ENCODE measurements around the gene NLGN4X. TPM values are rescaled to one million over a fixed set of nuclear protein-coding genes. Genes with fewer than 3 reads are reported as not detected.

Gene NLGN4X
- under 1 TPM; 0.05 to 0.12 TPM for total RNA-seq

DNA sequence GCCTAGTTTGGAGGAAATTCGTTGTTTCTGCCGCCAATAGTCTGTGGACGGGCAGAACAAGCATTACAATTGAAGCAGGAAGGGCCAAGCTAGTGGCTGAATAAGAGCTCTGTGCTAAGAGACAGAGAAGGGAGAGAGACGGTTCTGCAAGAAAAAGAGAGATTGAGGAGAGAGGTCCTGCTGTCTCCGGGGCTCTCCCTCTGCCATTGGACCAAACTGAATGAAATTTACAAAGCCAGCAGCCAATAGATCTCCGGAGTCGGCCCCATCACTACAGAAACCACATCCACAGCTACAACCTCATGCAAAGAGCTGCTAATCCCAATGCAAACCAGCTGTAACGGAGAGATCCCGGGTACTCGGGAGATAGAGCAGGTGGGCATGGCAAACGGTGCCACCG lies at the start of gene NLGN4X:
NLGN4X (minus strand) TSS at position 148 of the 400 bp plus-strand sequence. CDS start 77,401 bp downstream, outside the sequence.
- H3K4me3 Mint-ChIP-seq = no peak within 1 kb of the TSS
- no peaks in the 10 kb centered on the region for H3K36me3 Mint-ChIP-seq (ENCODE audit: low read depth)
- ChIA-PET POLR2A (no interaction called here), CTCF (no interaction called here)
- H3K4me1 Mint-ChIP-seq = peaks cover 4% of the 10 kb centered on the region
- H3K27ac Mint-ChIP-seq = no peak within 1 kb of the TSS
- no peaks in the 10 kb centered on the region for H3K9me3 Mint-ChIP-seq
- H3K27me3 Mint-ChIP-seq = peaks cover 38% of the 10 kb centered on the region
- no peak for DNase-seq

DNA sequence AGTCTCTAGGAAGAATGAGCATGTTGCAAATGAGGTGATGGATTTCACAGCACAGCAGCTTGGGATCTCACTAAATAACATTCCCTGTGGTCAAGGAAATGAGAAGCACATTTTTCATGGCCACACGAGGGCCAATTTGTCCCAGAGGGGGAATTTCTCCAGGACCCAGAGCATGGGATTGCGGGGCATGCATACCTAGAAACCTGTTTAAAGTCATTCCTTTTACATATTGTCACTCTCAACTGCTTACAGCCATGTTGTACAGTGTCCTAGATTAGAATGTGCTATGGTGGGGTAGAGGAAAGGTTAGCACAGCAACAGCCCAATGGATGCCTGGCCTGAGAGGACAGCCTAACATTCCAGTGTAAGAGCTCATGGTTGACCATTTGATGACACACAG lies 37.4 kb upstream of the NLGN4X start:
- H3K36me3 Mint-ChIP-seq (ENCODE audit: low read depth) = no peaks in the 10 kb centered on the region
- POLR2A ChIA-PET = no interaction called here

DNA sequence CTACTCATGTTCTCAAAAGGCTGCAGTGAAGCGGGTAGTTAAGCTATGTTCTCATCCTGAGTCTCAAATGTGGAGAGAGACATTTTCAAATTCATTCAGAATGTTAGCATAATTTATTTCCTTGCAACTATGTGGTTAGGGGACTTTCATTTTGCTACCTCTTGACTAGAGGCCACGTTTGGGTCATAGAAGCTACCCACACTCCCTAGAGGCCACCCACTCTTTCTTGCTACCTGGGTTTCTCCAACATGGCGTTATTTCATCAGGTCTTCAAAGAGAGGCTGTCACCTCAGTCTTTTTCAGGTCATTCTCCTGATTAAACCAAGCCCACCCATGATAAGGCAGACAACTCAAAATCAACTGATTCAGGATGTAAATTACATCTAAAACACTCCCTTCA lies 34.3 kb upstream of the NLGN4X start:
- H3K27me3 Mint-ChIP-seq = no peaks in the 10 kb centered on the region
- POLR2A ChIA-PET = no interaction called here
- DNase-seq = no peak
- no peak overlapping the region for H3K27ac Mint-ChIP-seq
- CTCF ChIA-PET = no interaction called here
- no peak overlapping the region for H3K4me3 Mint-ChIP-seq
- H3K36me3 Mint-ChIP-seq (ENCODE audit: low read depth) = no peaks in the 10 kb centered on the region
- no peaks in the 10 kb centered on the region for H3K9me3 Mint-ChIP-seq
- no peaks in the 10 kb centered on the region for H3K4me1 Mint-ChIP-seq

More for the DNA sequence above, 37.4 kb upstream of the NLGN4X start:
- no peak overlapping the region for H3K27ac Mint-ChIP-seq
- no peaks in the 10 kb centered on the region for H3K9me3 Mint-ChIP-seq
- no peak overlapping the region for H3K4me3 Mint-ChIP-seq
- H3K27me3 Mint-ChIP-seq = no peaks in the 10 kb centered on the region
- no peak for DNase-seq
- CTCF ChIA-PET = no interaction called here
- H3K4me1 Mint-ChIP-seq = no peaks in the 10 kb centered on the region

DNA sequence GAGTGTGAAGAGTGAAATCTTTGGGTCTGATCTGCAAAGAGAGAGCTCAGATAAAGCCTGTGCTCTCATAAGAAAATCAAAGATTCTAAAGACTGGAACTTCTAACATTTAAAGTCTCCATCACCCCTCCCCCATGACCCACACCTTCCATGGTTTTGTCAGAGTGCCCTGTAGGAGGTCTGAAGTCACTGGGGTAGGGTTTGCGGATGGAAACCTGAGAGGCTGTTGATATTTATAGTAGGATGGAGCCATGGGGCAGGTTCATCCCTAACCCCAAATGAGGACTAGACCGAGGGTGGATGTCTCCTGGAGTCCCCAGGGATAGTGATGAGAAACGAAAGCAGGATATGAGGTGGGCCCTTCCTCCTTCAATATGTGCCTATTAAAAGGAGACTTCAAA lies 28.4 kb upstream of the NLGN4X start:
- Mint-ChIP-seq H3K4me3 (no peak overlapping the region), H3K4me1 (no peaks in the 10 kb centered on the region), H3K9me3 (no peaks in the 10 kb centered on the region), H3K36me3 (ENCODE audit: low read depth) (no peaks in the 10 kb centered on the region), H3K27ac (no peak overlapping the region), H3K27me3 (no peaks in the 10 kb centered on the region)
- no peak for DNase-seq
- CTCF ChIA-PET = no interaction called here
- POLR2A ChIA-PET = no interaction called here

DNA sequence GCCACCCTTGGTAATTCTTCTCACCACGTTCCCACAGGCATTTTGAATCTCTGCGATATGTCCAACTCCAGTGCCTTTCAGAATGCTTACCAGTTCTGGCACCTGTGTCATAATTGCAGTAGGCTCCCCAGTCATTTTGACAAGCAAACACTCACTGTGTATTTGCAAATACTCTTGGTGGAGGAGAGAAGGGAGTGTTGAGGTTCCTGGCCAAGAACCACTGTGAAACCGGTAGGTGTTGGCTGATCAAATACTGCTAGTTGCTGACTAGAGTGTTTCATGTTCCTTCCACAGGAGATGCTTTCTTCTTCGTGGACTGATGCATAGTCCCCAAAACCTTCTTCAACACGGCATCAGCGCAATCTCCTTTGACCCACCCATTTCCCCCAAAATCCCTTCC lies 16.0 kb upstream of the NLGN4X start:
- Mint-ChIP-seq H3K27ac (no peak overlapping the region), H3K9me3 (no peaks in the 10 kb centered on the region), H3K27me3 (no peaks in the 10 kb centered on the region), H3K4me1 (no peaks in the 10 kb centered on the region), H3K36me3 (ENCODE audit: low read depth) (no peaks in the 10 kb centered on the region), H3K4me3 (no peak overlapping the region)
- ChIA-PET CTCF (no interaction called here), POLR2A (no interaction called here)
- DNase-seq = no peak

DNA sequence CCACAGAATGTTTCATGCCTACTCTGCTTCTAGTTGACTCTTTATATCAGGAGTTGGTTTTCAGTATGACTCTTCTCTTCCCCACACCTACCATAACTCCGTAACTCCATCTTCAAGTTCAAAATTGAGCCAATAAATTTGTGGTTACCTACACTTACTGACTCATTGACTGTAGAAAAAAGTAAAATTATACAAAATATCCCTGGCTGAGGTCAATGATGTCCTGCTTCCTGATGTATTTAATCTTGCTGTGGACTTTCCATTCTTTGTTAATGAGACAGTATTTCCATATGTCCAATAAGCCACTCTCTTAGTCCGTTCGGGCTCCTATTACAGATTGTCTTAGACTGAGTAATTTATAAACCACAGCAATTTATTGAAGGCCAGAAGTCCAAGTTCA lies 9.9 kb upstream of the NLGN4X start:
- DNase-seq = no peak
- Mint-ChIP-seq H3K36me3 (ENCODE audit: low read depth) (no peaks in the 10 kb centered on the region), H3K27me3 (no peaks in the 10 kb centered on the region), H3K4me1 (no peaks in the 10 kb centered on the region), H3K4me3 (no peak overlapping the region), H3K9me3 (no peaks in the 10 kb centered on the region), H3K27ac (no peak overlapping the region)
- CTCF ChIA-PET = no interaction called here
- POLR2A ChIA-PET = no interaction called here

DNA sequence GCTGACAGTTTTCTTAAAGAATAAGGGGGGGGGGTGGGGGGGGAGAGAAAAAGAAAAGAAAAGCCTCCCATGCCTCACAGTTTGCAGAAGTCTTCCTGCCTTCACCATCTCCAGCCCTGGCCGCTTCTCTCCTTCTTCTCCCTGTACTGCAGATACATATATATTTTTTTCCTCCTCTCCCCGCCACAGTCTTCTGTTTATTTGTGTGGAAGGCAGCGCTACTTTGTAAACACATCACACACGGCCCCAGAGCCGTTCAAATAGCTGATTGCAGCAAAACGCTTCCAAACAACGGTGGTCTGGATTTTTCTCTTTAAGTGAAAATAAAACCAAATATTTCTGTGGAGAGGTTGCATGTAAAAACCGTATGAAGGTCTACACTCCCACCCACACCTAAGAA lies 732 bp downstream of the NLGN4X start:
- CTCF ChIA-PET = no interaction called here
- H3K4me1 Mint-ChIP-seq = peaks cover 4% of the 10 kb centered on the region
- no peaks in the 10 kb centered on the region for H3K36me3 Mint-ChIP-seq (ENCODE audit: low read depth)
- H3K27me3 Mint-ChIP-seq = peaks cover 38% of the 10 kb centered on the region
- no peak for DNase-seq
- H3K4me3 Mint-ChIP-seq = no peak overlapping the region
- H3K9me3 Mint-ChIP-seq = no peaks in the 10 kb centered on the region
- POLR2A ChIA-PET = no interaction called here
- no peak overlapping the region for H3K27ac Mint-ChIP-seq

DNA sequence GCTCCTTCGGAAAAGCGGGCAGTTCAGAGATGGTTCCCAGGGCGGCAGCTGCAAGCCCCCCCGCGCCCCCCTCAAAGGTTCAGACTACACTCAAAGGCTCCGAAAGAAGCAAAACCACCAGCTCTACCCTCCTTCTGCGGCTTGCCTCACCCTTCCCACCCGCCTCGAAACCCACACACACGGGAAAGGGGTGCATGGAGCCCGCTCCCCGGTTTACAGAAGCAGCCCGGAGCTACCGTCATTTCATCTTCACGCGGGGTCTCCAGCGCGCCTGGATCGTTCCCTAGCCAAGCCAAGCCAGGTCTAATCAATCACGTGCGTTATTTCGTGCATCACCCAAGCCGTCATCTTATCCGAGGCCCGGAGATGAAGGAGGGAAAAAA lies 1.2 kb downstream of the NLGN4X start:
- Mint-ChIP-seq H3K4me1 (peaks cover 4% of the 10 kb centered on the region), H3K27ac (no peak overlapping the region), H3K36me3 (ENCODE audit: low read depth) (no peaks in the 10 kb centered on the region), H3K4me3 (no peak overlapping the region), H3K27me3 (peaks cover 36% of the 10 kb centered on the region), H3K9me3 (no peaks in the 10 kb centered on the region)
- ChIA-PET POLR2A (no interaction called here), CTCF (no interaction called here)
- no peak for DNase-seq

DNA sequence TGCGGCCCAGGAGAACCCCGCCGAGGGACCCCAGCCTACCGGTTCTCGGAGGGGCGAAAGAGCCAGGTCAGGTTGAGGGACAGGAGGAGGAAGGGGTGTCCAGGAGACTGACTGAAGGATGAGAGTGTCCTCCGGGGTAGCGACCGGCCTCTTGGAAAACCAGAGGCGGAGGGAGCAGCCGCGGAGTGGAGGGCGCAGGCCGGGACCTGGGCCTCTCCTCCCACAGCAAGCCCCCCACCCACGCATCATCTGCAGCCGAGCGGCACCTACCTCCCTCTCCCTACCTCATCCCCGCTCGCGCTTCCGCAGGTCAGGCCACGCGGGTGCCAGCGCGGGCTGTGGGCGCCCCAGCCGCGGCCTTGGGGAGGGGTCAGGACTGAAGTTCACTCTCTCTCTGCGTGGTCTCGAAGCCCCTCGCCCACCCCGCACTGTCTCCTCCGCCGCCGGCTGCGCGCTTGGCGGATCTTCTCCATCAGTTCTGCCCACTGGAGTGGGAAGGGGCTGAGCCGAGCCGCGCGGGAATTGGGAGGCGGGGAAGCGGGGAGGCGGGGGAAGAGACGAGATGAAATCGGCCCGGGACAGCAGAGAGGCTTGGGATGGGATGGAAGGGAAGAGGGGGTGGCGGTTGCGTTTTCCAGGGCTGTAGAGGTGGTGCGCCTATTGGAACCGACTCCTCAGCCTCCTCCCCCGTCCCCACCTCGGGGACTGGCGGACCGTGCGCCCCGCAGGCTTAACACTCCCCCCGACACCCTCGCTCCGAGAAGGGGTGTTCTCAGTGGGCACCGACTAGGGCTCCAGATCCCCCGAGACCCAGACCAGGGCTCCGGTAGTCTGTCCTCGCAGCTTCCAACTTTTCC lies 1.8 kb downstream of the NLGN4X start:
- Mint-ChIP-seq H3K27ac (no peak overlapping the region), H3K4me3 (peak overlapping the region; percentile 32), H3K27me3 (peaks cover 36% of the 10 kb centered on the region), H3K36me3 (ENCODE audit: low read depth) (no peaks in the 10 kb centered on the region), H3K9me3 (no peaks in the 10 kb centered on the region), H3K4me1 (peaks cover 4% of the 10 kb centered on the region)
- DNase-seq = no peak
- CTCF ChIA-PET = no interaction called here
- POLR2A ChIA-PET = no interaction called here

DNA sequence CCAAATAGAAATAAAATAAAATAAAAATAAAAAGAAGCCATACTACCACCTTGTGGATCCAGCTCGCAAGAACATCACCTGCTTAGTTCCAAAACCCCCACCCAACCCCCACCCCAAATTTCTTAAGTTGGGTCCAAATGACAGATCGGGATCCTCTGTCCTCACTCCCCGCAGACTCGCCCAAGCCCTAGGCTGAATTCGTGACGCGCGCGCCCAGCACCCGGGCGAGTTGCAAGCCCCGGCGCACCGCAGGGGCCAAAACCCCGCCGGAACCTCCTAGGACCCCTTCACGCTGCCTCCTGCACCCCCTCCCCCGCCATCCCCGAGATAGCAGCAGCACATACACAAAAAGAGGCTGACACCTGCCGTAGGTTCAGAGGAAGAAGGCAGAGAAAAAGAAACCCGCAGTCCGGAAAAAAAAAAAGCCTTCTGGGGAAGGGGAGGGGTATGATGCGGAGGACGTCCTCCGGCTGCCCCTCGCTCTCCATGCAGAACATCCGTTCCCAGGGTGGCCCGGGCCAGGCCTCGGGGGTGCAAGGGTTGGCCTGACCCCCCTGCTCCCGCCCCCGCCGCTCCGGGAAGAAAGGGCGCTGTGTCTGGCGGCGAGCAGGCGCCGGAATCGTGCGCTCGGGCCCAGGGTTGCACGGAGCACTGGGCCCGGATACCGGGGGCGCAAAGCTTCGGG lies 2.6 kb downstream of the NLGN4X start:
- Mint-ChIP-seq H3K4me3 (peak overlapping the region; percentile 54), H3K27ac (no peak overlapping the region), H3K27me3 (peaks cover 36% of the 10 kb centered on the region), H3K36me3 (ENCODE audit: low read depth) (no peaks in the 10 kb centered on the region), H3K4me1 (peaks cover 4% of the 10 kb centered on the region), H3K9me3 (no peaks in the 10 kb centered on the region)
- CTCF ChIA-PET = no interaction called here
- POLR2A ChIA-PET = no interaction called here
- DNase-seq = no peak

DNA sequence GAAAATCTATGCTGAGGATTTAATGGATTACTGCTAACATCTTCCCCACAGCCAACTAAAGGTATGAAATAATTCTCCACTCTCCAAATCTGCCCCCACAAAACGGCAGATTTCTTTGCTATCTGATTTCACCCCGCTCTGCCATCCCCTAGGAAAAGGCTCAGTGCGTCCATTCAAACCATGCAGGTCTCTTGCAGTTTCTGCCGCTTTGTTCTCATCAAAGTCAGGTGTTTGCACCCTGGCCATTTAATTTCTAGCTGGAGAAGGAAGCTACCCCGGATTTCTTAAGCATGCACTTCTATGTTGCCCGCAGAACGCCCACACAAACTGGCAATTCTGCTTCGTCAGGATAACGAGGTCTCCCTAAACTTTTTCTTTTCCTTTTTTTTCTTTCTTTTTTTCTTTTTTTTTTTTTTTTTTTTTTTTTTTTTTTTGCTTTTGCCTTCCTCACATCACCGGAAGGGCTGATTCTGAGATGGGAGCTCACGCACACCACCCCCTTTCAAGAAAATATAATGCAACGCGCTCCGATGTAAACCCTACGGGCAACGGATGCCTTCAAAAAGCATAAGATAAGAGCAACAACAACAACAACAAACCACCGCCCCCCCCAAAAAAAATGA lies 3.3 kb downstream of the NLGN4X start:
- Mint-ChIP-seq H3K9me3 (no peaks in the 10 kb centered on the region), H3K27me3 (peaks cover 29% of the 10 kb centered on the region), H3K4me1 (peaks cover 4% of the 10 kb centered on the region), H3K27ac (peak overlapping the region; percentile 13), H3K4me3 (peak overlapping the region; percentile 54), H3K36me3 (ENCODE audit: low read depth) (no peaks in the 10 kb centered on the region)
- ChIA-PET CTCF (no interaction called here), POLR2A (no interaction called here)
- no peak for DNase-seq

DNA sequence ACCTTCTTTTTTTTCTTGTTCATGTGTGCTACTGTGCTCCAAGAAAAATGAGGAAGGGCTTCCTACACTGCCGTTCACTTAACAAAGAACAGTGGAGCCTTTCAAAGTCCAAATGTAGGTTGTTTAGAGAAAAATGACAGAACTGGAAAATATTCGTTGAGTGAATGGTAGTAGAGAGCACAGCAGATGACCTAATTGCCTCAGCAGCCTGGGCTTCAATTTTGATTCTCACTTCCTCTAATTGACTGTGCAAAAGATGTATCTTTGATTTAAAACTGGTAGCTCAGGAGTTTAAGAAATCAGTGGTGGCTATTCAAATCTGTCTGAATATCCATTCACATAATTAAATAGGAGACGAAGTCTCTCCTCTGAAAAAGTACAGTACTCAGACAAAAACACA lies 5.2 kb downstream of the NLGN4X start:
- Mint-ChIP-seq H3K9me3 (no peaks in the 10 kb centered on the region), H3K36me3 (ENCODE audit: low read depth) (no peaks in the 10 kb centered on the region), H3K4me1 (peaks cover 4% of the 10 kb centered on the region), H3K27me3 (peaks cover 18% of the 10 kb centered on the region), H3K27ac (no peak overlapping the region), H3K4me3 (no peak overlapping the region)
- POLR2A ChIA-PET = no interaction called here
- no peak for DNase-seq
- CTCF ChIA-PET = no interaction called here

DNA sequence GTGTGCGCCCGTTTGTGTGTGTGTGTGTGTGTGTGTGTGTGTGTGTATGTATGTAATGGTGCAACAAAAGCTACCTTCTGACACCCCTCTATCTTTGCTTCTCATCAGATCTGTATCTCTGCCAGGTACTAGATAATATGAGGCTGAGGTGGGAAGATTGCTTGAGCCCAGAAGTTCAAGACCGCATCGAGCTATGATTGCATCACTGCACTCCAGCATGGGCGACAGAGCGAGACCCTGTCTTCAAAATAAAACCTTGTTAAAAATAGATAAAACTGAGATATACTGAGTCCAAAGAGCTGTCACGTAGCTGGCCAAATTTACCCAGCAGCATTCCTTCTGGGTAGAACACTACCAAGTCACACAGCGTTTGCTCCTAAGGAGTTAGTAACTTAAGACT lies 18.4 kb downstream of the NLGN4X start:
- Mint-ChIP-seq H3K9me3 (no peaks in the 10 kb centered on the region), H3K4me1 (no peaks in the 10 kb centered on the region), H3K36me3 (ENCODE audit: low read depth) (no peaks in the 10 kb centered on the region), H3K27ac (no peak overlapping the region), H3K4me3 (no peak overlapping the region), H3K27me3 (no peaks in the 10 kb centered on the region)
- DNase-seq = no peak
- POLR2A ChIA-PET = no interaction called here
- CTCF ChIA-PET = no interaction called here
